MM.1S (cell line): ENCODE results near the gene C1QTNF3.
"Not testable (repeated sequence)": the region's sequence is repeated elsewhere in the genome, so short reads cannot be mapped to it uniquely, and the experiment has no call there.

Experiments used
- DNase-seq: peaks from one replicate; pipeline ENCODE4 v3.0.0-alpha.2; 2015
- H2AFZ ChIP-seq: fragments of 300-600 bp; sonication (generic); 2 replicates; pipeline ENCODE4 v1.6.0; 2016; ENCODE audit warnings: antibody characterized with exemption, low read length
- H3F3A ChIP-seq: fragments of 300-600 bp; sonication (generic); 2 replicates; pipeline ENCODE4 v1.6.1; 2016; ENCODE audit warnings: mild to moderate bottlenecking, antibody characterized with exemption, low read length, moderate library complexity, mixed read lengths; ENCODE audit not compliant: insufficient read depth
- H3K27ac ChIP-seq: fragments of 300-600 bp; sonication (generic); 2 replicates; pipeline ENCODE4 v1.5.1; 2016; ENCODE audit warnings: mild to moderate bottlenecking, low read length
- H3K27me3 ChIP-seq: fragments of 300-600 bp; sonication (generic); replicated peaks from 2 replicates; pipeline ENCODE4 v1.6.0; 2016; ENCODE audit warnings: low read length; ENCODE audit not compliant: insufficient read depth
- H3K36me3 ChIP-seq: fragments of 300-600 bp; sonication (generic); replicated peaks from 2 replicates; pipeline ENCODE4 v1.6.1; 2016; ENCODE audit warnings: mild to moderate bottlenecking, low read length, mixed read lengths; ENCODE audit not compliant: insufficient read depth
- H3K4me1 ChIP-seq: fragments of 300-600 bp; sonication (generic); 2 replicates; pipeline ENCODE4 v1.6.1; 2016; ENCODE audit warnings: low read length, mixed read lengths
- H3K4me2 ChIP-seq: fragments of 300-600 bp; sonication (generic); 2 replicates; pipeline ENCODE4 v1.6.0; 2016; ENCODE audit warnings: low read depth, low read length
- H3K4me3 ChIP-seq: fragments of 300-600 bp; sonication (generic); 2 replicates; pipeline ENCODE4 v1.5.1; 2016; ENCODE audit warnings: low read length, mixed read lengths
- H3K79me2 ChIP-seq: fragments of 300-600 bp; sonication (generic); 2 replicates; pipeline ENCODE4 v1.6.1; 2016; ENCODE audit warnings: mixed run types, low read length, mixed read lengths
- H3K9ac ChIP-seq: fragments of 300-600 bp; sonication (generic); 2 replicates; pipeline ENCODE4 v1.6.1; 2016; ENCODE audit warnings: low read length, mixed read lengths
- H3K9me2 ChIP-seq: fragments of 300-600 bp; sonication (generic); replicated peaks from 2 replicates; pipeline ENCODE4 v1.6.1; 2016; ENCODE audit warnings: mild to moderate bottlenecking, low read length, mixed read lengths; ENCODE audit not compliant: insufficient read depth
- H3K9me3 ChIP-seq: fragments of 300-600 bp; sonication (generic); replicated peaks from 2 replicates; pipeline ENCODE4 v1.6.1; 2016; ENCODE audit warnings: mild to moderate bottlenecking, low read length, mixed read lengths; ENCODE audit not compliant: insufficient read depth
- H4K20me1 ChIP-seq: fragments of 300-600 bp; sonication (generic); 2 replicates; pipeline ENCODE4 v1.6.1; 2016; ENCODE audit warnings: mild to moderate bottlenecking, low read length, moderate library complexity, mixed read lengths; ENCODE audit not compliant: insufficient read depth
- CTCF ChIP-seq: fragments of 300-600 bp; sonication (generic); IDR thresholded peaks from 2 replicates; pipeline ENCODE4 v1.5.1; 2016; ENCODE audit warnings: antibody characterized with exemption, low read length, mixed read lengths
- EZH2 ChIP-seq: fragments of 300-600 bp; sonication (generic); optimal IDR thresholded peaks from 2 replicates; pipeline ENCODE3; 2017; ENCODE audit warnings: low read depth, mild to moderate bottlenecking, antibody characterized with exemption, low read length, mixed read lengths
- EZH2phosphoT487 ChIP-seq: fragments of 300-600 bp; sonication (generic); IDR thresholded peaks from 2 replicates; pipeline ENCODE4 v1.6.1; 2018; ENCODE audit warnings: antibody characterized with exemption, low read length

Gene C1QTNF3

GRCh38 chr5:34034534-34035327 is 8.3 kb downstream of the C1QTNF3 start:
- no peak for DNase-seq
- no peaks in the 10 kb centered on the region for H3K79me2 ChIP-seq
- no peaks in the 10 kb centered on the region for H4K20me1 ChIP-seq
- no peaks in the 10 kb centered on the region for H3K36me3 ChIP-seq
- no peaks in the 10 kb centered on the region for H3K9me2 ChIP-seq
- TF ChIP-seq EZH2phosphoT487 (no peak), CTCF (no peak), EZH2 (no peak)
- H3K9ac ChIP-seq = no peak overlapping the region
- H3K27ac ChIP-seq = no peak overlapping the region
- no peaks in the 10 kb centered on the region for H3F3A ChIP-seq
- H3K4me3 ChIP-seq = no peak overlapping the region
- no peaks in the 10 kb centered on the region for H3K27me3 ChIP-seq
- H3K4me1 ChIP-seq = no peaks in the 10 kb centered on the region
- no peak overlapping the region for H2AFZ ChIP-seq
- H3K9me3 ChIP-seq = no peaks in the 10 kb centered on the region
- H3K4me2 ChIP-seq = no peak overlapping the region

- Histone ChIP-seq H3K27me3 (no peaks in the 10 kb centered on the region), H3K27ac (no peak overlapping the region), H3K9me2 (no peaks in the 10 kb centered on the region), H4K20me1 (no peaks in the 10 kb centered on the region), H3F3A (no peaks in the 10 kb centered on the region), H3K9ac (no peak overlapping the region), H3K79me2 (no peaks in the 10 kb centered on the region), H3K36me3 (no peaks in the 10 kb centered on the region), H3K9me3 (no peaks in the 10 kb centered on the region), H3K4me2 (no peak overlapping the region), H3K4me3 (no peak overlapping the region), H3K4me1 (no peaks in the 10 kb centered on the region), H2AFZ (no peak overlapping the region)
- DNase-seq = no peak
- TF ChIP-seq EZH2phosphoT487 = no peak
- TF ChIP-seq CTCF = no peak
- TF ChIP-seq EZH2 = no peak
Observed at GRCh38 chr5:34031966-34032365, 11.0 kb downstream of the C1QTNF3 start.

GRCh38 chr5:34031117-34031516 is 11.9 kb downstream of the C1QTNF3 start:
- no peak for DNase-seq
- H2AFZ ChIP-seq = no peak overlapping the region
- no peaks in the 10 kb centered on the region for H3K4me1 ChIP-seq
- H3F3A ChIP-seq = no peaks in the 10 kb centered on the region
- no peaks in the 10 kb centered on the region for H3K79me2 ChIP-seq
- H4K20me1 ChIP-seq = no peaks in the 10 kb centered on the region
- H3K4me3 ChIP-seq = no peak overlapping the region
- H3K9me2 ChIP-seq = no peaks in the 10 kb centered on the region
- no peak for TF ChIP-seq CTCF
- TF ChIP-seq EZH2 = no peak
- no peak for TF ChIP-seq EZH2phosphoT487
- no peaks in the 10 kb centered on the region for H3K9me3 ChIP-seq
- H3K36me3 ChIP-seq = no peaks in the 10 kb centered on the region
- no peak overlapping the region for H3K4me2 ChIP-seq
- H3K9ac ChIP-seq = no peak overlapping the region
- no peaks in the 10 kb centered on the region for H3K27me3 ChIP-seq
- H3K27ac ChIP-seq = no peak overlapping the region

- not testable (repeated sequence) for H3K4me1 ChIP-seq, H3K27me3 ChIP-seq, DNase-seq, H2AFZ ChIP-seq, H4K20me1 ChIP-seq, H3K27ac ChIP-seq, H3K4me2 ChIP-seq, H3K9me2 ChIP-seq, H3K36me3 ChIP-seq, H3K9ac ChIP-seq, H3K9me3 ChIP-seq, H3F3A ChIP-seq, H3K4me3 ChIP-seq, H3K79me2 ChIP-seq
Observed at GRCh38 chr5:34030585-34030984, 12.4 kb downstream of the C1QTNF3 start.
